OCI-LY7 (cell line): ENCODE results near the gene NEUROG1. TPM values are rescaled to one million over a fixed set of nuclear protein-coding genes. Genes with fewer than 3 reads are reported as not detected.

Experiments
- BruUV-seq: library from RNA; stranded (reverse); fragments of 400-500 nt; replicated peaks from 2 replicates; lab custom pipeline; 2021; lab: Mats Ljungman, UMichigan
- CTCF ChIA-PET: fragments of 300-600 bp; sonication (Branson Sonifier 250); formaldehyde crosslinking; loops from one replicate; lab custom pipeline; 2022; ENCODE audit warnings: antibody characterized with exemption; ENCODE audit not compliant: unreplicated experiment; lab: Charles Lee
- POLR2A ChIA-PET: fragments of 300-600 bp; sonication (Branson Sonifier 250); formaldehyde crosslinking; loops from one replicate; lab custom pipeline; 2022; ENCODE audit warnings: antibody characterized with exemption; lab: Charles Lee
- DNase-seq: peaks from one replicate; pipeline ENCODE4 v3.0.0-alpha.2; 2015; ENCODE audit warnings: low spot score
- H2AFZ ChIP-seq: fragments of 200-600 bp; sonication (generic), shearing (Covaris generic); 2 replicates; pipeline ENCODE4 v1.6.1; 2014; ENCODE audit warnings: mild to moderate bottlenecking, antibody characterized with exemption, low read length, moderate library complexity
- H3K27ac ChIP-seq: fragments of 200-600 bp; sonication (generic); 2 replicates; pipeline ENCODE4 v1.5.1; 2014; ENCODE audit warnings: mixed run types, low read depth, mild to moderate bottlenecking, moderate library complexity, low read length, inconsistent platforms; ENCODE audit not compliant: poor library complexity, severe bottlenecking
- H3K36me3 ChIP-seq: fragments of 200-600 bp; sonication (generic); 2 replicates; pipeline ENCODE4 v1.6.1; 2014; ENCODE audit warnings: mild to moderate bottlenecking, antibody characterized with exemption, low read length, moderate library complexity, mixed read lengths; ENCODE audit not compliant: insufficient read depth
- H3K4me1 ChIP-seq: fragments of 200-600 bp; sonication (generic); 2 replicates; pipeline ENCODE4 v1.5.1; 2014; ENCODE audit warnings: mild to moderate bottlenecking, low read length; ENCODE audit not compliant: insufficient read depth, poor library complexity, severe bottlenecking
- H3K4me2 ChIP-seq: fragments of 200-600 bp; sonication (generic); 2 replicates; pipeline ENCODE4 v1.6.1; 2014; ENCODE audit warnings: mild to moderate bottlenecking, low read length
- H3K4me3 ChIP-seq: fragments of 200-600 bp; sonication (generic); 2 replicates; pipeline ENCODE4 v1.5.1; 2014; ENCODE audit warnings: mild to moderate bottlenecking, low read depth, low read length; ENCODE audit not compliant: poor library complexity, severe bottlenecking
- H3K79me2 ChIP-seq: fragments of 200-600 bp; sonication (generic); 2 replicates; pipeline ENCODE4 v1.6.1; 2016; ENCODE audit warnings: low read depth, mild to moderate bottlenecking, low read length, moderate library complexity, mixed read lengths; ENCODE audit not compliant: insufficient read depth
- H3K9me2 ChIP-seq: fragments of 200-600 bp; sonication (generic); 2 replicates; pipeline ENCODE4 v1.6.1; 2016; ENCODE audit warnings: mild to moderate bottlenecking, low read length, mixed read lengths; ENCODE audit not compliant: insufficient read depth
- H3K9me3 ChIP-seq: fragments of 200-600 bp; sonication (generic); 2 replicates; pipeline ENCODE4 v1.6.1; 2014; ENCODE audit warnings: mild to moderate bottlenecking, mixed run types, low read length, mixed read lengths
- H4K20me1 ChIP-seq: fragments of 200-600 bp; sonication (generic); 2 replicates; pipeline ENCODE4 v1.6.1; 2014; ENCODE audit warnings: mild to moderate bottlenecking, antibody characterized with exemption, low read length, moderate library complexity, mixed read lengths; ENCODE audit not compliant: insufficient read depth
- CTCF ChIP-seq: fragments of 200-600 bp; sonication (generic); conservative IDR thresholded peaks from 2 replicates; pipeline ENCODE4 v1.5.1; 2014; ENCODE audit warnings: mild to moderate bottlenecking, antibody characterized with exemption, low read length, moderate library complexity, mixed read lengths
- EZH2phosphoT487 ChIP-seq: fragments of 200-600 bp; sonication (generic); IDR thresholded peaks from 2 replicates; pipeline ENCODE4 v1.6.1; 2018; ENCODE audit warnings: low read depth, borderline replicate concordance, mild to moderate bottlenecking, mixed run types, antibody characterized with exemption, low read length, moderate library complexity, mixed read lengths
- intact Hi-C: fragments of 100-400 bp; cut with micrococcal nuclease; formaldehyde crosslinking; loops from one replicate; pipeline ENCODE4 v1.10.0; 2022; ENCODE audit not compliant: unreplicated experiment
- total RNA-seq, 2 experiments: library from RNA; depleted of rRNA in 1 of 2; stranded (reverse); fragments of >200 nt in 1 of 2; shearing (Covaris generic) in 1 of 2; gene quantifications; 2 replicates each; pipeline ENCODE4 v1.2.3, GENCODE V29; 2014 to 2022

Gene NEUROG1
- total RNA-seq, 2 experiments from 2014 or later = not detected

- no TSS peak for BruUV-seq
- Histone ChIP-seq H3K4me1 (no peaks in the 10 kb centered on the region), H4K20me1 (no peaks in the 10 kb centered on the region), H3K4me2 (no peak overlapping the region), H3K27ac (no peak overlapping the region), H3K79me2 (no peaks in the 10 kb centered on the region), H3K9me3 (no peaks in the 10 kb centered on the region), H3K4me3 (no peak overlapping the region), H2AFZ (no peak overlapping the region), H3K9me2 (no peaks in the 10 kb centered on the region), H3K36me3 (no peaks in the 10 kb centered on the region)
- ChIA-PET CTCF (no interaction called here), POLR2A (no interaction called here)
- DNase-seq = no peak
- intact Hi-C loops = no loop called here
- TF ChIP-seq EZH2phosphoT487 (no peak), CTCF (no peak)
Measured at GRCh38 chr5:135491038-135491551, 44.7 kb downstream of the NEUROG1 start.

- no peaks in the 10 kb centered on the region for H3K9me2 ChIP-seq
- no peaks in the 10 kb centered on the region for H3K36me3 ChIP-seq
- no peak overlapping the region for H2AFZ ChIP-seq
- H3K9me3 ChIP-seq = no peaks in the 10 kb centered on the region
- no peaks in the 10 kb centered on the region for H3K4me1 ChIP-seq
- DNase-seq = no peak
- no peak overlapping the region for H3K4me2 ChIP-seq
- intact Hi-C loops = no loop called here
- TF ChIP-seq CTCF (no peak), EZH2phosphoT487 (no peak)
- CTCF ChIA-PET = no interaction called here
- H3K4me3 ChIP-seq = no peak overlapping the region
- POLR2A ChIA-PET = no interaction called here
- no peaks in the 10 kb centered on the region for H4K20me1 ChIP-seq
- H3K79me2 ChIP-seq = no peaks in the 10 kb centered on the region
- no peak overlapping the region for H3K27ac ChIP-seq
- BruUV-seq = no TSS peak
Measured at GRCh38 chr5:135490245-135491037, 45.3 kb downstream of the NEUROG1 start.

GRCh38 chr5:135489466-135490244 lies 46.1 kb downstream of the NEUROG1 start:
- no peak overlapping the region for H3K4me2 ChIP-seq
- no peak overlapping the region for H2AFZ ChIP-seq
- no peak overlapping the region for H3K27ac ChIP-seq
- ChIA-PET POLR2A (no interaction called here), CTCF (no interaction called here)
- intact Hi-C loops = no loop called here
- no peaks in the 10 kb centered on the region for H3K9me3 ChIP-seq
- BruUV-seq = no TSS peak
- TF ChIP-seq EZH2phosphoT487 = no peak
- TF ChIP-seq CTCF = no peak
- H3K4me3 ChIP-seq = no peak overlapping the region
- H3K79me2 ChIP-seq = no peaks in the 10 kb centered on the region
- no peaks in the 10 kb centered on the region for H4K20me1 ChIP-seq
- H3K4me1 ChIP-seq = no peaks in the 10 kb centered on the region
- no peak for DNase-seq
- no peaks in the 10 kb centered on the region for H3K9me2 ChIP-seq
- H3K36me3 ChIP-seq = no peaks in the 10 kb centered on the region
